Retinal pigment epithelial cell (primary cell): ENCODE data around the gene PGA3.
"Not testable (repeated sequence)": the region's sequence is repeated elsewhere in the genome, so short reads cannot be mapped to it uniquely, and the experiment has no call there.

Experiments used
- DNase-seq: peaks from one replicate; pipeline ENCODE4 v3.0.0-alpha.2; 2010; ENCODE audit warnings: low read depth
- H3K4me3 ChIP-seq: 2 replicates; pipeline ENCODE4 v1.5.1; 2011; ENCODE audit warnings: mild to moderate bottlenecking, low read length, control low read depth, moderate library complexity
- CTCF ChIP-seq: conservative IDR thresholded peaks from 2 replicates; pipeline ENCODE4 v1.5.1; 2011; ENCODE audit warnings: low read depth, low read length, control low read depth, inconsistent platforms

PGA3 gene

GRCh38 chr11:61160487-61161189 is 42.7 kb upstream of the PGA3 start:
- no peak for DNase-seq
- TF ChIP-seq CTCF: no peak
- peak overlapping the region; percentile 79 for H3K4me3 ChIP-seq

- DNase-seq: peak; percentile 33
- H3K4me3 ChIP-seq: peak within 1 kb of the TSS; percentile 79
- peak; percentile 0 for TF ChIP-seq CTCF
These were observed 41.9 kb upstream of the PGA3 start, which contains the start of gene VPS37C for GRCh38 chr11:61161190-61162091. Gene VPS37C, minus strand, starts transcription at chr11:61161426. Its CDS starts 22,597 bp downstream, at chr11:61138829.

- DNase-seq: peak; percentile 40
- peak overlapping the region; percentile 79 for H3K4me3 ChIP-seq
- TF ChIP-seq CTCF: no peak
These were observed 41.0 kb upstream of the PGA3 start for GRCh38 chr11:61162092-61162941.

GRCh38 chr11:61163021-61163420 is 40.3 kb upstream of the PGA3 start:
- no peak overlapping the region for H3K4me3 ChIP-seq
- DNase-seq: no peak
- no peak for TF ChIP-seq CTCF

GRCh38 chr11:61163714-61164605 is 39.4 kb upstream of the PGA3 start:
- no peak for DNase-seq
- no peak for TF ChIP-seq CTCF

GRCh38 chr11:61164606-61165424 is 38.5 kb upstream of the PGA3 start:
- DNase-seq: no peak
- no peak for TF ChIP-seq CTCF
- no peak overlapping the region for H3K4me3 ChIP-seq

More at GRCh38 chr11:61163714-61164605, 39.4 kb upstream of the PGA3 start:
- H3K4me3 ChIP-seq: no peak overlapping the region

- DNase-seq, H3K4me3 ChIP-seq: not testable (repeated sequence)
These were observed 37.5 kb upstream of the PGA3 start for GRCh38 chr11:61165785-61166184.

- not testable (repeated sequence) for H3K4me3 ChIP-seq, DNase-seq
These were observed 37.0 kb upstream of the PGA3 start for GRCh38 chr11:61166331-61166730.
